NCI-H2196 treated with DMSO at 0.1 percent for 48 hours (cell line): ENCODE measurements around the gene SYT12.
"Not testable (repeated sequence)": the region's sequence is repeated elsewhere in the genome, so short reads cannot be mapped to it uniquely, and the experiment has no call there.

Experiments
- DNase-seq: peaks from one replicate; lab custom pipeline; 2025; ENCODE audit not compliant: unreplicated experiment; lab: John Stamatoyannopoulos, UW

The SYT12 gene, protein sequence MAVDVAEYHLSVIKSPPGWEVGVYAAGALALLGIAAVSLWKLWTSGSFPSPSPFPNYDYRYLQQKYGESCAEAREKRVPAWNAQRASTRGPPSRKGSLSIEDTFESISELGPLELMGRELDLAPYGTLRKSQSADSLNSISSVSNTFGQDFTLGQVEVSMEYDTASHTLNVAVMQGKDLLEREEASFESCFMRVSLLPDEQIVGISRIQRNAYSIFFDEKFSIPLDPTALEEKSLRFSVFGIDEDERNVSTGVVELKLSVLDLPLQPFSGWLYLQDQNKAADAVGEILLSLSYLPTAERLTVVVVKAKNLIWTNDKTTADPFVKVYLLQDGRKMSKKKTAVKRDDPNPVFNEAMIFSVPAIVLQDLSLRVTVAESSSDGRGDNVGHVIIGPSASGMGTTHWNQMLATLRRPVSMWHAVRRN

DNA sequence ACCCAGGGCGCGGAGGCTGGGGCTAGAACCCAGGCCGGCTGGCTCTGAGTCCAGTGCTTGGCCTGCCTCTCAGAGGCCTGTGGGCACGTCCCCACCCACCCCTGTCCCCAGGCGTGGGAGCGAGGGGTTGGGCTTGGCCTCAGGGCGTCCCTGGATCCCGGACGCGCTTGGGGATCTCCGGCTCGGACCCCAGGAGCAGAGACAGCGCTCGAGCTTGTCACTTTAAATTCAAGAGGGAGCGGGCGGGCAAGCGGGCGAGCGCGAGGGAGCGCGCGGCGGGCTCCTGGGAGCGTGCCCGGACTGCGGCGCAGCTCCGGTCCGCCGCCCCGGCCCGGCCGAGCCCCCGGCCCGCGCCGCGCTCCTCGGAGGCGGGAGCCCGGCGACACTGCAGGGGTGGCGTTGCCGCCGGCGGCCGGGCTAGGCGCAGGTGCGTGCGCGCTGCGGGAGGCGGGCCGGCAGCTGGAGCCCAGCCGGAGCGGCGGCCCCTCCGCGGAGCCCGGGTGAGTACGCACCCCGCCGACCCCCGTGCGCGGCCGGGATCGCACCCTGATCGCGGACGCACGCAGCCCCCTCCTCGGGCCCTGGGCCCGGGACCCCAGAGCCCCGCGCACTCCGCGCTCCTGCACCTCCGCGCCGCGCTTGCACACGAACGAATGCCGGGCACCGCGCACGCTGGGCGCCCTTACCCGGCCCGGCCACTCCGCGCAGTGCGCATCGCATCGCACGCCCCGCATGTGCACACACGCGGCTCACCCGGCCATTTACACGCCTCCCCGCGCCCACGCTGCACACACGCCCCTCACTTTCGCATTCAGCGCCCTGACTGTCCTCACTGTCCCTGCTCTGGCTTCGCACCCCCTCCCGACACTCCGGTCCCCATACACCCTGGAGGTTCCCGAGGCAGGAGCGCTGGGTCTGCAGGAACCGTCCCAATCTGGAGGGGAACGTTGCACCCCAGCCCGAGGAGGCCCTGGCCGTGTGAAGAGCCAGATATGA, at the start of gene SYT12:
SYT12 (plus strand) TSS at position 174 of the 996 bp plus-strand sequence. CDS start 7,011 bp downstream, outside the sequence.
- DNase-seq: no peak

DNA sequence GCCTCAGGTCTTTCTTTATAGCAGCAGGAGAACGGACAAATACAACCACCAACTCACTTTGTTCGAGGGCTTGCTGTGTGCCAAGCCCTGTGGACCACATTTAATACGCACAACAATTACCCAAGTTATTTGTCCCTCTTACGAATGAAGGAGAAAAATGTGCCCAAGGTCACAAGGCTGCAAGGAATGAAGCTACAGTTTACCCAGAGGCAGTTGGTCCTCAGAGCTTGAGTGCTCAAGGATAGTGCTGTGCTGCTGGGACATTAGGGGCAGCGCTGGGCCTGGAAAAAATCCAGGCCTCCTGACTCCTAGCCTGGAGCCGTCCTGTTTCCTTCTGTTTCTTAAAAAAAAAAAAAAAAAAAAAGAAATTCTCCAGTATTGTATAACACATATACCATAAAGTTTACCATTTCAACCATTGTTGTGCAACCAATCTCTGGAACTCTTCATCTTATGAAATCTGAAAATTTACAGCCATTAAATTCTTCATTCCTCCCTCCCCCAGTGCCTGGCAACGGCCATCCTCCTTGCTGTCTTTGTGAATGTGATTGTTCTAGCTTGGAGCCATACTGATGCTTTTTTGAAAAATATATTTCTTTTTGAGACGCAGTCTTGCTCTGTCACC, 48.9 kb upstream of the SYT12 start:
- DNase-seq: no peak

DNA sequence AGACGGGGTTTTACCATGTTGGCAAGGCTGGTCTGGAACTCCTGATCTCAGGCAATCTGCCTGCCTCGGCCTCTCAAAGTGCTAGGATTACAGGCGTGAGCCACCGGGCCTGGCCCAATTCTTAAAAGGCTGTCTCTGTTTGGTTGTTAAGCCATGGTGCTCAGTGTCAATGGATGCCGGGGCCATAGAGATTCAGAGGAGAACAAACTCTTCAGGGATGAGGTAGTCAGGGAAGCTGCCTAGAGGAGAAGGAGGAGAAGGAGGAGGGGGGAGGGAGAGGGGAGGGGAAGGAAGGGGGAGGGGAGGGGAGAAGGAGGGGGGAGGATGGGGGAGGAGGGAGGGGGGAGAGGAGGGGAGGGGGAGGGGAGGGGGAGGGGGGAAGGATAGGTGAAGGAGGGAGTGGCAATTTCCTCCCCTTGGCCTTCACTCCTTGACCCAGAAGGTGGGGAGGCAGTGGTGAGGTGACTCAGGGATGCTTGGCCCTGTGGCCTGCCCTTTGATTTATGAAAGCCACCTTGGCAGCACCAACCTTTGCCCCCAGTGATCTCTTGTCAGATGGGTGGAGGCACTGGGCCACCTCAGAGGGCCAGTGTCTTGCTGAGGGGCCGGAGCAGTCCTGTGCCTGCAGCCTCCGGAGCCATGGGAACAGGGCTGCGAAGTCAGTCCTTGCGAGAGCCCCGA, 48.1 kb upstream of the SYT12 start, which contains the start of gene C11orf86:
C11orf86 (plus strand) TSS at position 581 of the 681 bp plus-strand sequence; CDS start at position 640, 59 bp downstream.
- no peak for DNase-seq

DNA sequence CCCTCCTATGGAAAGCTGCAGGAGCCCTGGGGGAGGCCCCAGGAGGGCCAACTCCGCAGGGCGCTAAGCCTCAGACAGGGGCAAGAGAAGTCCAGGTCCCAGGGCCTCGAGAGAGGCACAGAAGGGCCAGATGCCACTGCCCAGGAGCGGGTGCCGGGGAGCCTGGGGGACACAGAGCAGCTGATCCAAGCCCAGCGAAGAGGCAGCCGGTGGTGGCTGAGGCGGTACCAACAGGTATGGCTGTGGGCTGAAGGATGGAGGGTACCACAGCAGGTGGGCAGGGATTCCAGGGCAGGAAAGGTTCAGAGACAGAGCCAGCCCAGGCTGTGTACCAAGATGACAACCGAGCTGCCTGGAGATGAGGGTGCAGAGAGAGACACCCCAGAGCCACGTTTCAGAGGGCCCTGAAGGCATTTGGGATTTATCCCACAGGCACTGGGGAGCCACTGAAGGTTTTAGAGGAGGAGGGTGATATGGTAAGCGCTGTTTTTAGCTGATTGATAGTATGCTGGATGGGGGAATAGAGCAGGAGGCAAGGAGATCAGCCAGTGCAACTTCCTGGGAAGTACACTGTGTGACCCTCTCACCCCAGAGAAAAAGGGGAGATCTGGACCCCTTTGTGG, 47.4 kb upstream of the SYT12 start:
- DNase-seq: no peak

DNA sequence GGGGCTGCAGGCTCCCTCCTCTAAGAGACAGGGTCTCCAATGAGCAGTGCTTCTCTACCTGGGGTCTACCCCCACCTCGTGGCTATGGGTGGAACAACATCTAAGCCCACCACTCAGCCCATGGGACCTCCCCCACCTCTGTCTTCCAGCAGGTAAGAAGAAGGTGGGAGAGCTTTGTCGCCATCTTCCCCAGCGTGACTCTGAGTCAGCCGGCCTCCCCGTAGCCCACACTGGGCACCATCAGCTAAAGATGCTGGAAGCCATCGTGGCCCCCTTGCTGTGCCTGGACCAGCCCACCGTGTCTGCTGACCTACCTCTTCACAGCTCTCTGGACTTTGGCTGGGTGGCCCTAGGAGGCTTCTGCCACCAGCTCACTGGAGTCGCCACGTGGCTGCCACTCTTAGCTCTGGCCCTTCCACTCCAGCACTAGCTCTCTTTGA, 46.9 kb upstream of the SYT12 start:
- DNase-seq: no peak

DNA sequence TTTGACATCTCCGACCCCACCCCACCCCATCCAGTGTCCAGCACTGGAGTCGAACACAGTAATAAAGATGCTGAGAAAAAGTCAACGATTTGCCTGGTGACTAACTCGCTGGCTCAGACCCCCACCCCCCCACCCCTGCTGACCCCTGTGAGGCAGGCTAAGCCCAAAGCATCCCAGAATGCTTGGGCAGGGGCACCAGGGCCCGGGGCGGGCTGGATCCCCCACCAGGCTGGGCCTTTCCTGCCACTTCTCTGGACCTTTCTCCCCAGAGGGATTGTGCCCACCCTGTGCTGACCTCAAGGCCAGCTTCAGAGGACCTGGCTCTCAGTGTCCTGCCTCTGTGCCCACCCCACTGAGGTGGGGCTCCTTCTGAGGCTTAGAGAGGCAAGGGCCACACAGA, 46.0 kb upstream of the SYT12 start:
- DNase-seq: no peak

DNA sequence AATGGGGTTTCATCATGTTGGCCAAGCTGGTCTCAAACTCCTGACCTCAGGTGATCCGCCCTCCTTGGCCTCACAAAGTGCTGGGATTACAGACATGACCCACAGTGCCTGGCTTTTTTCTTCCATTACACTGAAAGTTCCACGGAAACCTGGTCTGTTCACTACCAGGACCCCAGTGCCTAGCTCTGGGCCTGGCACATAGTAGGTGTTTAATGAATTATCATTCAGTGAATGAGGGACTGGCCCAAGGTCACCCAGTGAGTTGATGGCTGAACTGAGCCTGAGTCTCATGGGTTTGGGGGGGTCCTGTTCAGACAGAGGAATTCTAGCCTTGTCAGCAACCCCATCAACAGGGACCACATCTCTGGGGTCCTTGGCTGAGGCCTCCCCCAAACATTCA, 44.7 kb upstream of the SYT12 start:
- DNase-seq: no peak

DNA sequence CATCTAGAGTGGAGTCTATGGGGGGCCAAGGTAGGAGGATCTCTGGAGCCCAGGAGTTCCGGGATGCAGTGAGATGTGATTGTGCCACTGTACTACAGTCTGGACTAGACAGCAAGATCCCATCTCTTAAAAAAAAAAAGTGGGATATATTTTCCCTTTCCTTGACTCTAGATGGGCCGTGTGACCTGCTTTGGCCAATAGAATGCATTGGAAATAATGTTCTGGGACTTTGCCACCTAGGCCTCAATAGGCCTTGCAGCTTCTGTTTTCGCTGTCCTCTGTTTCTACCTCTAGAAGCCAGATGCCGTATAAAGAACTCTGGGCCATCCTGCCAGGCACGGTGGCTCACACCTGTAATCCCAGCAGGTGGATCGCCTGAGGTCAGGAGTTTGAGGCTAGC, 44.2 kb upstream of the SYT12 start:
- no peak for DNase-seq

DNA sequence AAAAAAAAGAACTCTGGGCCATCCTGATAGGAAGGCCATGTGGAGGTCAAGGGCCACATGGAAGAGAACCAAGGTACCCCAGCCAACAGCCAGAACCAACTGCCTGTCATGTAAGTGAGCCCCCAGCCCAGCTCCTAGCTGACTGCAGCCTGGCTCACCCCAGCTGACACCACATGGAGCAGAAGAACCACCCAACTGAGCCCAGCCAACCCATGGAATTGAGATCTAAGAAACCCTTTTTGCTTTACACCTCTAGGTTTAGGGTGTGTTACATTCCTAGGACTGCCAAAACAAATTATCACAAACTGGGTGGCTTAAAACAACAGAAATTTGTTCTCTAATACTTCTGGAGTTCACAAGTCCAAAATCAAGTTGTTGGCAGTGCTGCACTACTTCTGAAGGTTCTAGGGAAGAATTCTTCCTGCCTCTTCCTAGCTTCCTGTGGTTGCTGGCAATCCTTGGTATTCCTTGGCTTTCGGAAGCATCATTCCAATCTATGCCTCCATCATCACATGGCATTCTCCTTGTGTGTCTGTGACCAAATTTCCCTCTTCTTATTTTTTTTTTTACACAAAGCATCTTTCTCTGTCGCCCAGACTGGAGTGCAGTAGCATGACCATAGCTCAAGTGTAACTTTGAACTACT, 43.5 kb upstream of the SYT12 start:
- DNase-seq: no peak

DNA sequence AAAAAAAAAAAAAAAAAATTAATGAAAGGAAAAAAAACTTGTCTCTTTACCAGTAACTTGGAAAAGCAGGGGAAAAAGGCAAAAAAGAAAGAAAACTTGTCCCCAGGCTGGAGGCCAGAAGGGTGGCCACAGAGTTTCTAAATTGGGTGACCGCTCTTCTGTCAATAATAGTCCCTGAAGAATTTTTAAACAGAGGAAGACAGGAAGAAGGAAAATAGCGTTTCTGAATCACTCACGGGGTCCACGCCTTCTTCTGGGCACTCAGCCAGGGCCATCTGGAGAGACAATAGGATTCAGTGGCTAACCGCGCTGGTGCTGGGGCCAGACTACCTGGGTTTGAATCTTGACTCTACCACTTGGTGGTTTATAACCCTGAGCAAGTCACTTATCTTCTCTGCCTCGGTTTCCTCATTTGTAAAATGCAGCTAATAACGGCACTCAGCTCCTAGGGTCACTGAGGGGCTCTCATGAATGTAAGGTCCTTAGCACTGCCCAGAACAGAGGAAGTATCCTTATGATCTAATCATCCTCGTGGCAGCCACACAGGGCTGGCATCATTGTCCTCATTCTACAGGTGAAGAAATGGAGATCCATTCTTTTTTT, 40.9 kb upstream of the SYT12 start:
- DNase-seq: peak; percentile 74

DNA sequence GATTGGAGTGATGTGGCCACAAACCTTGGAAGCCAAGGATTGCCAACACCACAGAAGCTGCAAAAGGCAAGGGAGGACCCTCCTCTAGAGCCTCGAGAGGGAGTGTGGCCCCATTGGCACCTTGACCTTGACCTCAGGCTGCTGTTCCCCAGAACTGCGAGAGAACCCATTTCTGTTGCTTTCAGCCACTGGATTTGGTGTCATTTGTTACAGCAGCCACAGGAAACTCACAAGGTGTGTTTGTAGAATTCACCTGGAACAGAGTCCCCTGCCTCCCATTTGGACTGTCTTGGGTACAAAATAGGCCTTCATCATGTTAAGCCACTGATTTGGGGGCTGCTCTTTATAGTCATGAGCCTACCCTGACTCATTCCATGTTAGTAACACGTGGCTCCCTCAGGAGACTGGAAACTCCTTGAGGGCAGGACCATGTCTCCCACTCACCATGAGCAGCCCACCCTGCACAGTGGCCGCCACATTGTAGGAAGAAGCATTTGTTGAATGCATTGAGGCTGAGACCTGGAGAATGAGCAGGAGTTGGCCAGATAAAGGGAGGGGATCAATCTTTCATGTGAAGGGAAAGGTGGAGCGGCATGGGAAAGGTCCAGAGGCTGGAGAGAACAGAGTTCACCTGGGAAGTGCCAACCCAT, 39.5 kb upstream of the SYT12 start:
- no peak for DNase-seq

DNA sequence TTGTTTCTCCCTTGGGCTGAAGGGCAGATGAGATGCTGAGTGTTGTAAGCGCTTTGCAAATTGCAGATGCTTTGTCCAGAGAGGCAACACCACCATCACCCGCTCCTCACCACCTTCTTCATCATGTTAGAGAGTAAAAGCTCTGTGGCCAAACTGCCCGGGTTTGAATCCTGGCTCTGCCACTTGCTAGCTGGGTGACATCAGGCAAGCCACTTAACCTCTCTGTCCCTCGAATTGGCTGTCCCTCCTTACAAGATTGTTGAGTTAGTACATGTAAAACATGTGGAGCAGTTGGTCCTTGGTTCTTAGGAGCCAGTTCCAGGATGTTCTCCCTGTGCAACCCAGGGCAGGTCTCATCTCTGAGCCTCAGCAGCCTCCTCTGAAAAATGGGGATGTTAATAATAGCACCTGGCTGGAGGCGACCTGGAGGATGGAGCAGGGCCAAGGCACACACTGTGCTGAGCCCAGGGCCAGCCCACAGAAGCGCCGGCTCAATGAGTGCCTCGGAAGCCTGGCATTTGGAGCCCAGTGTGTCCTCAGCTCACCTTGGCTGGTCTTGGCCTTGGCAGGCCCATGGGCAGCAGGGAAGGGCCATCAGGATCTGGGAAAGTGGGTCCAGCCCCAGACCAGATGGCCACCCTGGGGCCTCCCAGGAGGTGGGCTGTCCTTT, 37.3 kb upstream of the SYT12 start:
- DNase-seq: no peak

DNA sequence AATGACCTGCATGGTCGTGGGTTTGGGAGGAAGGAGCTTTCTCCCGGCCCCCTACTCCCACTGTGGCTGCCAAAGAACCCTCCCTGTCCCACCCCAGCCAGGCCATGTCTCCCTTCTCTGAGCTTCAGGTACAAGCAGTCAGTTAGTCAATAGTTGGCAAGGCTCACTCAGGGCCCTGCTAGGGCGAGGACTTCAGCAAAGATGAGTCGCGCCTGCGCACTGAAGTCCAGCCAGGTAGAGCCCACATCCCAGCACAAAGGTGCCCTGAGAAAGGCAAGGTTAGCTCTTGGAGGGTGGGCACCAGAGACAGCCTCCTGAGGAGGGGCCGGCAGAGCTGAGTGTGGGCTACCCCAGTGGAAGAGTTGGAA, 36.8 kb upstream of the SYT12 start:
- DNase-seq: no peak

DNA sequence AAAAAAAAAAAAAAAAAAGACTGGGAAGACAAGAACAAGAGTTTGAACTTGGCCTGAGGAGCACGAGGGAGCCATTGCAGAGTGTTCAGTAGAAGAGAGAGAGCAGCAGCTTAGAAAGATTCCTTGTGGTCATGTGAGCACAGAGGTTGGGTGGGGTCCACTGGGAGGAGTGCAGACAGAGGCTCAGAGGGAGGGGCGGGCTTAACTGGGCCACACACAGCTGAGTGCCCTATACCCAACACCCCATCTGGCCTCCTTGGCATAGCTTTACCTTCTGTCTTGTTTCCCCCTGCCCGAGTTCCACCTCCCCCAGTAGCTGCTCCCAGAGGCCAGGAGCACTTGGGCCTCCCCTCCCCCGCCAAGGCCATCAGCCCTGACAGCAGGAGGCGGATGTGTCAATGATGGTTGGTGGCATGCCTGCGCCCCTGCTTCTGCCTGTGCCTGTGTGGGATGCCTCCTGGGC, 35.7 kb upstream of the SYT12 start:
- no peak for DNase-seq

DNA sequence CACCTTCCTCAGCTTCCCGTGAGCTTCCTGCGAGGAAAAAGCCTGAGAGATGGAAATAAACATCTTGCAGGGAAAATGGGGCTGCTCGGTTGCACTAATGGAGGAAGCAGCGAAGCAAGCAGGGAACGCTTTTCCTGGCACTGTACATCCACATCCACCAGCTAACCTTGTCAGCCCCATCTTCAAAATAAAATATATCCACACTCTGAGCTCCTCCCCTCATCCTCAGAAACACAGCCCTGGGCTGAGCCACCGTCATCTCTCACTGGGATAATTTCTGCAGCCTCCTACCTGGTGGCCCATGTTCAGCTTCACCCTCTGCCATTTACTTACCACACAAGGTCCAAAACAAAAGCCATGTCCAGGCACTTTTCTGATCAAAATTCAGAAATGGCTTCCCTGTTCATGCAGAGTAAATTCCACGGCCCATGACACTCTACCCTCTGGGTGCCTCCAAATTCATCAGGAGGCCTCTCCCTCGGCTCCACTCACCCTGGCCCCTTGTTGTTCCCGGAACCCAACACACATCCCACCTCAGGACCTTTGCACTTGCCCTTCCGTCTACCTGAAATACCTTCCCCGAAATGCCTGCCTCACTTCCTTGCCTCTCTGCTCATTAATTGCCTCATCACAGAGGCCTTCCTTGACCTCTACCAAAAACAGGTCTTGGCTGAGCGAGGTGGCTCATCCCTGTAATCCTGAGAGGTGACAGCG, 34.9 kb upstream of the SYT12 start:
- DNase-seq: no peak

DNA sequence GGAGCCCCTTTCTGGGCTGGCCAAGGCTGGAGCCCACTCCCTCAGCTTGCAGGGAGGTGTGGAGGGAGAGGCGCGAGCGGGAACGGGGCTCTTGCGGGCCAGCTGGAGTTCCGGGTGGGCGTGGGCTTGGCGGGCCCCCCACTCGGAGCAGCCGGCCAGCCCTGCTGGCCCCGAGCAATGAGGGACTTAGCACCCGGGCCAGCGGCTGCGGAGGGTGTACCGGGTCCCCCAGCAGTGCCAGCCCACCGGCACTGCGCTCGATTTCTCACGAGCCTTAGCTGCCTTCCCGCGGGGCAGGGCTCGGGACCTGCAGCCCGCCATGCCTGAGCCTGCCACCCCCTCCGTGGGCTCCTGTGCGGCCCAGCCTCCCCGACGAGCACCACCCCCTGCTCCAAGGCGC, 34.2 kb upstream of the SYT12 start:
- DNase-seq: not testable (repeated sequence)

DNA sequence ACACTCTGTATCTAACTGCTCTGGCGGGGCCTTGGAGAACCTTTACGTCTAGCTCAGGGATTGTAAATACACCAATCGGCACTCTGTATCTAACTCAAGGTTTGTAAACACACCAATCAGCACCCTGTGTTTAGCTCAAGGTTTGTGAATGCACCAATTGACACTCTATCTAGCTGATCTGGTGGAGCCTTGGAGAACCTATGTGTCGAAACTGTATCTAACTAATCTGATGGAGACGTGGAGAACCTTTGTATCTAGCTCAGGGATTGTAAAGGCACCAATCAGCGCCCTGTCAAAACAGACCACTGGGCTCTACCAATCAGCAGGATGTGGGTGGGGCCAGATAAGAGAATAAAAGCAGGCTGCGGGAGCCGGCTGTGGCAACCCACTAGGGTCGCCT, 33.6 kb upstream of the SYT12 start:
- not testable (repeated sequence) for DNase-seq

DNA sequence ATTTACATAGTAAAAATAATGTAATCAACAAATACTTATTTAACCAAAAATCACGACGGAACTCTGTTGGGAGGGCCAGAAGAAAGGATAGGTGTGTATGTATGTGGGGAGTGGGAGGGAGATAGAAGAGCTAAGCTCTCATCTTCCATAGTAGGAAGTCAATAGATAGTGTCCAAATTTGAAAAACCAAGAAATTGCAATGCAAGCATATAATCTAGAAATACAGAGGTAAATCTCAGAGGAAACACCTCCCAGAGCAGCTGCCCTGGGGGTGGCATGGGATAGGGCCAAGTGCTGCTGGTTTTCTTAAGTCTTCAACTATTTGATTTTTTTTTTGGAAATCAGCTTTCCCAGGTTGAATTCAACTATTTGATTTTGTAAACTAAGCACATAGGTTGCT, 30.9 kb upstream of the SYT12 start:
- no peak for DNase-seq
